Mucosa of rectum (tissue), 2 donors: Measurements from ENCODE around the gene PLEKHA7.
"Not testable (repeated sequence)": the region's sequence is repeated elsewhere in the genome, so short reads cannot be mapped to it uniquely, and the experiment has no call there.

Experiments
- H3K27ac ChIP-seq, 2 donors: one replicate each; pipeline ENCODE4 v1.7.0; 2013; ENCODE audit warnings: inconsistent platforms in 2 of 2, low read depth in 2 of 2, low read length in 2 of 2
- H3K27me3 ChIP-seq, 2 donors: one replicate each; pipeline ENCODE4 v1.7.0; 2013; ENCODE audit warnings: low read length in 2 of 2; ENCODE audit not compliant: control insufficient read depth in 2 of 2, insufficient read depth in 2 of 2
- H3K36me3 ChIP-seq, 2 donors: one replicate each; pipeline ENCODE4 v1.7.0; 2013; ENCODE audit warnings: low read length in 2 of 2; ENCODE audit not compliant: control insufficient read depth in 2 of 2, insufficient read depth in 2 of 2
- H3K4me1 ChIP-seq, 2 donors: one replicate each; pipeline ENCODE4 v1.7.0; 2013; ENCODE audit warnings: low read length in 2 of 2, mild to moderate bottlenecking in 1 of 2; ENCODE audit not compliant: control insufficient read depth in 2 of 2, insufficient read depth in 2 of 2
- H3K4me3 ChIP-seq, 2 donors: one replicate each; pipeline ENCODE4 v1.7.0; 2013; ENCODE audit warnings: low read length in 2 of 2
- H3K9ac ChIP-seq, 2 donors: one replicate each; pipeline ENCODE4 v1.7.0; 2013; ENCODE audit warnings: low read length in 2 of 2, low read depth in 1 of 2, mild to moderate bottlenecking in 1 of 2
- H3K9me3 ChIP-seq, 2 donors: one replicate each; pipeline ENCODE4 v1.7.0; 2013; ENCODE audit warnings: low read length in 2 of 2; ENCODE audit not compliant: control insufficient read depth in 2 of 2
- donor health status: healthy.
- donor health status: Normal muscosa, but diverticular disease.

Gene PLEKHA7

GRCh38 chr11:16876053-16876752 is 138.0 kb downstream of the PLEKHA7 start:
- Histone ChIP-seq H3K36me3 (no peaks in the 10 kb centered on the region), H3K4me1 (peaks cover 0 to 5% of the 10 kb centered on the region in 2 donors), H3K4me3 (no peak overlapping the region), H3K9me3 (no peaks in the 10 kb centered on the region), H3K27ac (no peak overlapping the region), H3K27me3 (no peaks in the 10 kb centered on the region), H3K9ac (no peak overlapping the region)

DNA sequence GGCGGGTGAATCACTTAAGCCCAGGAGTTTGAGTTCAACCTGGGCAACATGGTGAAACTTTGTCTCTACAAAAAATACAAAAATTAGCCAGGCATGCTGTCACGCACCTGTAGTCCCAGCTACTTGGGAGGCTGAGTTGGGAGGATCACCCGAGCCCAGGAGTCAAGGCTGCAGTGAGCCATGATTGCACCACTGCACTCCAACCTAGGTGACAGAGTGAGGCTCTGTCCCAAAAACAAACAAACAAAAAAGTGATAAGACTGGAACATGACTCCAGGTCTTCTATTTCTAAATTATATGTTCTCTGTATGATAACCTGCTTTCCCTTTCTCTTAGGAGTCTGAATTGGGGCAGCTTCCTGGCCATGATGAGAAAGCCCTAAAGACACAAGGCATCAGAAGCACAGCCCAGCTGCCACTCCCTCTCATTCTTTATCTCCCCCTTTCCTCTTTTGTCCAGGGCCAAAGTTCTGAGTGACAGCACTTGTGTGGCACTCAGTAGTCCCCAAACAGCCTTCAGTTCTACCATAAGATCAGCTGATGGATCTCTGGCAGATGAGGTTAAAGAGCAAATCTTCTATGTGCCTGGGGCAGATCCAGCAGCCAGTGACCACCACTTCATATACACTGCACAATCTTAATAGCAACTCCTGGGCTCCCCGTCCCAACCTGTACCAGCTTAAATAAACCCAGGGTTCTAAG is 139.8 kb downstream of the PLEKHA7 start:
- Histone ChIP-seq H3K9me3 (no peaks in the 10 kb centered on the region), H3K27me3 (no peaks in the 10 kb centered on the region), H3K27ac (no peak overlapping the region), H3K4me3 (no peak overlapping the region), H3K9ac (no peak overlapping the region), H3K4me1 (peaks cover 0 to 3% of the 10 kb centered on the region in 2 donors), H3K36me3 (no peaks in the 10 kb centered on the region)

- no peaks in the 10 kb centered on the region for H3K4me1 ChIP-seq
- H3K27ac ChIP-seq = no peak overlapping the region
- H3K9me3 ChIP-seq = no peaks in the 10 kb centered on the region
- H3K27me3 ChIP-seq = no peaks in the 10 kb centered on the region
- no peak overlapping the region for H3K9ac ChIP-seq
- no peak overlapping the region for H3K4me3 ChIP-seq
- peaks cover 0 to 6% of the 10 kb centered on the region in 2 donors for H3K36me3 ChIP-seq
Measured at GRCh38 chr11:16873289-16873688, 140.9 kb downstream of the PLEKHA7 start.

- no peak overlapping the region for H3K9ac ChIP-seq
- no peak overlapping the region for H3K27ac ChIP-seq
- no peaks in the 10 kb centered on the region for H3K4me1 ChIP-seq
- H3K4me3 ChIP-seq = no peak overlapping the region
- peaks cover 0 to 8% of the 10 kb centered on the region in 2 donors for H3K36me3 ChIP-seq
- H3K9me3 ChIP-seq = no peaks in the 10 kb centered on the region
- H3K27me3 ChIP-seq = no peaks in the 10 kb centered on the region
Measured at GRCh38 chr11:16871368-16871767, 142.8 kb downstream of the PLEKHA7 start.

DNA sequence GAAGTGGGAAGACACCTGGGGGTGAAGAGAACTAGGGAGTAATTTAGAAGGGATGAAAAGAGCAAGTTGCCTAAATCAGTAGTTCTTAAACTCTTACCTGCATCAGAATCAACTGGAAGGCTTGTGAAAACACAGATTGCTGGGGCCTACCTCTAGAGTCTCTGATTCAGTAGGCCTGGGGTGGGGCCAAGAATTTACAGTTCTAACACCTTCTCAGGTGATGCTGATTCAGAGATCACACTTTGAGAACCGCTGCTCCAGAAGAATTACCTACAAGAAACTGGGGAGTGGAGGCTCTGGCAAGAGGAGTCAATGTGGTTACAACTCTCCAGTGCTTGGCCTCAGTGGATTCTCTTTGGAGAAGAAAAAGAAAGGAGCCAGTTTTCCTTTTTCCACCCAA is 147.1 kb downstream of the PLEKHA7 start:
- H3K27me3 ChIP-seq = no peaks in the 10 kb centered on the region
- H3K4me3 ChIP-seq = no peak overlapping the region
- no peaks in the 10 kb centered on the region for H3K9me3 ChIP-seq
- no peak overlapping the region for H3K27ac ChIP-seq
- no peaks in the 10 kb centered on the region for H3K4me1 ChIP-seq
- H3K36me3 ChIP-seq = peaks cover 0 to 12% of the 10 kb centered on the region in 2 donors
- no peak overlapping the region for H3K9ac ChIP-seq

GRCh38 chr11:16864428-16864827 is 149.8 kb downstream of the PLEKHA7 start:
- H3K27me3 ChIP-seq, H3K9me3 ChIP-seq, H3K4me1 ChIP-seq, H3K9ac ChIP-seq, H3K4me3 ChIP-seq, H3K27ac ChIP-seq: not testable (repeated sequence)
- peaks cover 0 to 12% of the 10 kb centered on the region in 2 donors for H3K36me3 ChIP-seq

- Histone ChIP-seq H3K4me3 (no peak overlapping the region), H3K9me3 (no peaks in the 10 kb centered on the region), H3K4me1 (no peaks in the 10 kb centered on the region), H3K27ac (no peak overlapping the region), H3K27me3 (no peaks in the 10 kb centered on the region), H3K36me3 (peaks cover 0 to 7% of the 10 kb centered on the region in 2 donors), H3K9ac (no peak overlapping the region)
Measured at GRCh38 chr11:16863389-16863788, 150.8 kb downstream of the PLEKHA7 start.

GRCh38 chr11:16862726-16863125 is 151.5 kb downstream of the PLEKHA7 start:
- Histone ChIP-seq H3K27me3 (no peaks in the 10 kb centered on the region), H3K9ac (no peak overlapping the region), H3K27ac (no peak overlapping the region), H3K36me3 (peaks cover 0 to 4% of the 10 kb centered on the region in 2 donors), H3K9me3 (no peaks in the 10 kb centered on the region), H3K4me1 (no peaks in the 10 kb centered on the region), H3K4me3 (no peak overlapping the region)

DNA sequence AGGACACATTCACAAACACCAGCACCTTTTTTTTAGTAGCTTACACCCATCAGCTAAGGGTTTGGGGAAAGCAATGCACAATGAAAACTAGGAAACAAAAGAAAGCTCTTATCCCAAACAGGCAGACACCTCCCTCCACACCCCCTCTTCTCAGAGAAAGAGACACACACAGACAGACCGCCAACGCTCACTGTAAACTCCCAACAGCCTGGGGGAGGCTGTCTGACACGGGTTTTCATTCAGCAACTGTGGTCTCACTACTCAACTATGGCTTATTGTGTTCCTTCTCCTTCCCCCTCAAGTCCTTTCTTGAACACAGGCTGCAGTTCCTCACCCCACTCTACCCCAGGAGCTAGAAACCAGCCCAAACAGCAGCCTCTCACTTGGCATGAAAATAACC is 152.4 kb downstream of the PLEKHA7 start:
- Histone ChIP-seq H3K4me1 (no peaks in the 10 kb centered on the region), H3K27ac (no peak overlapping the region), H3K36me3 (peaks cover 1 to 4% of the 10 kb centered on the region in 2 donors), H3K4me3 (no peak overlapping the region), H3K9me3 (no peaks in the 10 kb centered on the region), H3K27me3 (no peaks in the 10 kb centered on the region), H3K9ac (no peak overlapping the region)

DNA sequence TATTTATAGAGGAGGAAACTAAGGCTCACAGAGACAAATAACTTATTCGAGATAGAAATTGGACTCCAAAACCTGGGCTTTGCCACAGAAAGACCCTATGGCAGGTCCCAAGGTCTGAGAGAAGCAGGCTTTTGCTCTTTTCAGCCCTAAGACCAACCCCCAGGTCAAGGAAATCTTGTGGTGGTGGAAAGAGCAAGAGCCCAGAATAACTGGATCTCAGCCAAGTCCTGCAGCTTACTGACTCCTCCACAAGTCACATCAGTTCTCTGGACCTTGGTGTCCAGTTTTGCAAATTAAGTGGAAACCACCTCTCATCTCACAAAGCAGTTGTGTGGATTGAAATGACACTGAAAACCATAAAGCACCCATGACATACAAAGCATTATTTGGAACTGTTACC is 153.6 kb downstream of the PLEKHA7 start:
- no peak overlapping the region for H3K9ac ChIP-seq
- no peaks in the 10 kb centered on the region for H3K27me3 ChIP-seq
- H3K27ac ChIP-seq = no peak overlapping the region
- H3K4me3 ChIP-seq = no peak overlapping the region
- no peaks in the 10 kb centered on the region for H3K9me3 ChIP-seq
- no peaks in the 10 kb centered on the region for H3K4me1 ChIP-seq
- H3K36me3 ChIP-seq = peaks cover 8 to 11% of the 10 kb centered on the region in 2 donors
